ENCODE results near the gene ADO. TPM values are rescaled to one million over a fixed set of nuclear protein-coding genes. Genes with fewer than 3 reads are reported as not detected.
A peak's percentile ranks its signal among the peaks of the same experiment; 100 is the strongest.

Gene ADO
- polyA plus RNA-seq, 1 donor, result 21.1 TPM

DNA sequence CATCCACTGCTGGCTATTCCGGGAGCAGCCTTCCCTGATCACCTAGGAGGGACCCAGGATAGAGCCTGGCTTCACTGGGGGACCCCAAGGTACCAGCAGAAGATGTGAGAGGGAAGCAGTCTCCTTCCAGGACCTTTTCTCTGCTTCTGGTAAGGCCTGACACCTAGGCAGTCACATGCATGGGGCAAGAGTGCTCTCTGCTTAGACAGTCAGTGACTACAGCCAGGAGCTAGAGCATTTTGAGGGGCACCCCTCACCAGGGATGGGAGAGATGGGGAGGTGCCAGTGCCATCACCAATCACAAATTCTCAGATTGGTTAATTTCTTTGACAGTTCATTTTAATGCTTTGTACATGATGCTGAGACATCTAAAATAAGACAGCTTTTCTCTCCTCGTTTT is 13.9 kb upstream of the ADO start:
- DNase-seq, result no peak
- WGBS (ENCODE audit: insufficient coverage, low lambda C conversion rate), result no CpG with 5 or more reads among the region's 2 CpGs
- H3K4me1 ChIP-seq (ENCODE audit: control insufficient read depth, insufficient read depth, low read length), result no peaks in the 10 kb centered on the region
- H3K27me3 ChIP-seq (ENCODE audit: control insufficient read depth, insufficient read depth, low read length), result peaks cover 3% of the 10 kb centered on the region
- H3K4me3 ChIP-seq (ENCODE audit: low read length), result no peak overlapping the region
- H3K9me3 ChIP-seq (ENCODE audit: control insufficient read depth, low read depth, low read length), result no peaks in the 10 kb centered on the region
- no peaks in the 10 kb centered on the region for H3K36me3 ChIP-seq (ENCODE audit: control insufficient read depth, insufficient read depth, low read length)
- H3K27ac ChIP-seq (ENCODE audit: low read length), result no peak overlapping the region

DNA sequence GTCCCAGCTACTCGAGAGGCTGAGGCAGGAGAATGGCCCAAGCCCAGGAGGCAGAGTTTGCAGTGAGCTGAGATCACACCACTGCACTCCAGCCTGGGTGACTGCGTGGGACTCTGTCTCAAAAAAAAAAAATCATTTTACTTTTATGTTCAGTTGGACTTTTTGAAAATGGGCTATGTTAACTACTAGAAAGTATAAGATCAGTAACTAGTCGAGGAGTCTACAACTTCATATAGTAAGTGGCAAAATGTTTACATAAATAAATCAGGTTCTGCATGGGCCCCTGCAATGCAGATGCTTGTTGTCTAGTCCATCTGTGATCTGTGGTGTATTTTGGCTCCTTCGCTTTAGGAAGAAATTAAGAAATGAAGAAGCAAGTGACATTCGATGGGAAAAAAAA is 12.3 kb upstream of the ADO start:
- 100% methylated on average over 2 of the region's 5 CpGs for WGBS (ENCODE audit: insufficient coverage, low lambda C conversion rate)
- DNase-seq, result no peak
- H3K9me3 ChIP-seq (ENCODE audit: control insufficient read depth, low read depth, low read length), result no peaks in the 10 kb centered on the region

DNA sequence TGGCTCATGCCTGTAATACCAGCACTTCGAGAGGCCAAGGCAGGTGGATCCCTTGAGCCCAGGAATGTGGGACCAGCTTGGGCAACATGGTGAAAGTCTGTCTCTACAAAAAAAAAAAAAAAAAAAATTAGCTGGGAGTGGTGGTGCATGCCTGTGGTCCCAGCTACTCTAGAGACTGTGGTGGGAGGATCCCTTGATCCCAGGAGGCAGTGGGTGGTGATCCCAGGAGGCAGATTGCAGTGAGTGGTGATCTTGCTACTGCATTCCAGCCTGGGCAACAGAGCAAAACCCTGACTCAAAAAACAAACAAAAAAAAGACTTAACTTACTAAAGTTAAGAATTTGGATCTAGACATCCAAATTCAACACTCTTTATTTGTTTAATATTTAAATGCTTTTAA is 10.2 kb upstream of the ADO start:
- H3K36me3 ChIP-seq (ENCODE audit: control insufficient read depth, insufficient read depth, low read length), result no peaks in the 10 kb centered on the region
- no CpG with 5 or more reads among the region's 1 CpG for WGBS (ENCODE audit: insufficient coverage, low lambda C conversion rate)

More for the DNA sequence above, 12.3 kb upstream of the ADO start:
- Histone ChIP-seq H3K4me3 (ENCODE audit: low read length) (no peak overlapping the region), H3K27ac (ENCODE audit: low read length) (no peak overlapping the region), H3K36me3 (ENCODE audit: control insufficient read depth, insufficient read depth, low read length) (no peaks in the 10 kb centered on the region), H3K27me3 (ENCODE audit: control insufficient read depth, insufficient read depth, low read length) (peaks cover 10% of the 10 kb centered on the region), H3K4me1 (ENCODE audit: control insufficient read depth, insufficient read depth, low read length) (no peaks in the 10 kb centered on the region)

DNA sequence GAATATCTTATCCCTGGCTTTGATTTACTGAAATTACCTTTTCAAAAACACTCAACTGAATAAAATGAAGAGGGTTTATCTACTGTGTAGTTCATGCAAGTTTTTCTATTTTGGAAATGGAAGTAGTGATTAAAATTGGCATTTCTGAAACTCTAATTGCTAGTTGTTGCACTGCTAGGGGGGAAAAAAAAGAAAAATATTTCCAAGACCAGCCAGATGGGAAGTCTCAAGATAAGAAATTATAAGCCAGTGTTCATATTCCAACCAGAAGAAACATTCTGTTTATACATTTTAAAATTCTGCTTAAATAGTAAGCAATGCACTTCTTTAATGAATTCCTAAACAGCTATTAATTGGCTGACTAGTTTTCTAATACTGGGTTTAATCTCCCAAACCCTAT is 9.4 kb upstream of the ADO start:
- Histone ChIP-seq H3K27ac (ENCODE audit: low read length) (no peak overlapping the region), H3K4me1 (ENCODE audit: control insufficient read depth, insufficient read depth, low read length) (no peaks in the 10 kb centered on the region), H3K36me3 (ENCODE audit: control insufficient read depth, insufficient read depth, low read length) (no peaks in the 10 kb centered on the region), H3K4me3 (ENCODE audit: low read length) (no peak overlapping the region), H3K9me3 (ENCODE audit: control insufficient read depth, low read depth, low read length) (no peaks in the 10 kb centered on the region), H3K27me3 (ENCODE audit: control insufficient read depth, insufficient read depth, low read length) (peaks cover 14% of the 10 kb centered on the region)
- no peak for DNase-seq

More for the DNA sequence above, 10.2 kb upstream of the ADO start:
- Histone ChIP-seq H3K9me3 (ENCODE audit: control insufficient read depth, low read depth, low read length) (no peaks in the 10 kb centered on the region), H3K4me1 (ENCODE audit: control insufficient read depth, insufficient read depth, low read length) (no peaks in the 10 kb centered on the region), H3K27ac (ENCODE audit: low read length) (no peak overlapping the region), H3K4me3 (ENCODE audit: low read length) (no peak overlapping the region), H3K27me3 (ENCODE audit: control insufficient read depth, insufficient read depth, low read length) (peaks cover 14% of the 10 kb centered on the region)
- DNase-seq, result no peak

DNA sequence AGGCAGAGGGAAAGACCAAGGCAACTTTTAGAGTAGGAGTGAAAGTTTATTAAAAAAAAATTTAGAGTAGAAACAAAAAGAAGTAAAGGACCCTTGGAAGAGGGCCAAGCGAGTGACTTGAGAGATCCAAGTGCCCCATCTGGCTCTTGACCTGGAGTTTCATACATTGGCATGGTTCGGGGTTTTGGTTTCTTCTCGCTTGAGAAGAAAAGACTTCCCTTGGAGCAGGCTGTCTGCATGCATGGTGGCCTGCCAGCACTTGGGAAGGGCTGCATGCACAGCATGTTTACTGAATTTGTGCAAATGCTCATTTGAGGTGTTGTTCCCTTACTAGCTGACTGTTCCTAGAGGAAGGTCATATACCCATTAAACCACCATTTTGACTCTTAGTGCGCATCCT is 8.8 kb upstream of the ADO start:
- Histone ChIP-seq H3K4me1 (ENCODE audit: control insufficient read depth, insufficient read depth, low read length) (no peaks in the 10 kb centered on the region), H3K4me3 (ENCODE audit: low read length) (no peak overlapping the region), H3K27me3 (ENCODE audit: control insufficient read depth, insufficient read depth, low read length) (peaks cover 14% of the 10 kb centered on the region), H3K9me3 (ENCODE audit: control insufficient read depth, low read depth, low read length) (no peaks in the 10 kb centered on the region), H3K27ac (ENCODE audit: low read length) (no peak overlapping the region), H3K36me3 (ENCODE audit: control insufficient read depth, insufficient read depth, low read length) (no peaks in the 10 kb centered on the region)
- WGBS (ENCODE audit: insufficient coverage, low lambda C conversion rate), result 100% methylated on average over 1 of the region's 4 CpGs
- no peak for DNase-seq

DNA sequence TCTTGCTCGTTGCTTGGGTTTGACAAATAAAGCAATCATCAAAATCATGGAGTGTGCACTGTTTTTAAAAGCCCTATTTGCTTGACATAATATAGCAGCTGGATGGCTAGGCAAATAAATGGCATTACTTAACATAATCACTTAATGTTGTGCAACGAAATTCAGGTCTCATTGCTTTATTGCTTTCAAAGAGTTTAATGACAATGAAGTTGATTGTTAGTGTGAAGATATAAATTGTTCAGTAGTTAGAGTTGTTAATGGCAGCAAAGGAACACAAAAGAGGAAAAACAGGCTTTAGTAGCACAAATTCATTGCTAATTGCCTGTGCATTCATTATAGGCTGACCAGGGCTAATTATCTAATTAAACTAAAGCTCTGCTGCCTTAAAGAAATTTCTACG is 7.6 kb upstream of the ADO start:
- DNase-seq, result no peak
- WGBS (ENCODE audit: insufficient coverage, low lambda C conversion rate), result 29% methylated on average over 1 of the region's 3 CpGs
- H3K27me3 ChIP-seq (ENCODE audit: control insufficient read depth, insufficient read depth, low read length), result peaks cover 14% of the 10 kb centered on the region
- H3K9me3 ChIP-seq (ENCODE audit: control insufficient read depth, low read depth, low read length), result no peaks in the 10 kb centered on the region
- H3K36me3 ChIP-seq (ENCODE audit: control insufficient read depth, insufficient read depth, low read length), result no peaks in the 10 kb centered on the region
- H3K27ac ChIP-seq (ENCODE audit: low read length), result no peak overlapping the region
- H3K4me1 ChIP-seq (ENCODE audit: control insufficient read depth, insufficient read depth, low read length), result peaks cover 5% of the 10 kb centered on the region
- H3K4me3 ChIP-seq (ENCODE audit: low read length), result no peak overlapping the region

DNA sequence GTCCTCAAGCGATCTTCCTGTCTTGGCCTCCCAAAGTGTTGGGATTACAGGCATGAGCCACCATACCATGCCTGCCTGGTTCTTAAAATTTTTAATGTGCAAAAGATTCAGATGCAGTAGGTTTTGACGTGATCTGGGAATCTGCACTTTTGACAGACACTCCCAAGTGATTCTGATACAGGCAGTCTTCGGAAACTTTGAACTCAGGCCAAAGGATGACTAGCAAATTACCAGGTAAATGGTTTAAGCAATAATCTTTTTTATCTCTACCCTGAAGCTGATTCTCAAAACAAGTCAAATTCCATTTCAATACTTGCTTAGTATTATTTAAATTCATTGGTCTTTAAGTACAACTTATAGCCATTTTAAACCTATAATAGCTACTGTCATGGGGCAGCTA is 2.6 kb upstream of the ADO start:
- no peaks in the 10 kb centered on the region for H3K9me3 ChIP-seq (ENCODE audit: control insufficient read depth, low read depth, low read length)
- peaks cover 16% of the 10 kb centered on the region for H3K4me1 ChIP-seq (ENCODE audit: control insufficient read depth, insufficient read depth, low read length)
- WGBS (ENCODE audit: insufficient coverage, low lambda C conversion rate), result 40% methylated on average over 2 of the region's 3 CpGs
- H3K27me3 ChIP-seq (ENCODE audit: control insufficient read depth, insufficient read depth, low read length), result peaks cover 4% of the 10 kb centered on the region
- no peak overlapping the region for H3K27ac ChIP-seq (ENCODE audit: low read length)
- peak; percentile 40 to 52 for DNase-seq
- H3K36me3 ChIP-seq (ENCODE audit: control insufficient read depth, insufficient read depth, low read length), result no peaks in the 10 kb centered on the region
- no peak overlapping the region for H3K4me3 ChIP-seq (ENCODE audit: low read length)

DNA sequence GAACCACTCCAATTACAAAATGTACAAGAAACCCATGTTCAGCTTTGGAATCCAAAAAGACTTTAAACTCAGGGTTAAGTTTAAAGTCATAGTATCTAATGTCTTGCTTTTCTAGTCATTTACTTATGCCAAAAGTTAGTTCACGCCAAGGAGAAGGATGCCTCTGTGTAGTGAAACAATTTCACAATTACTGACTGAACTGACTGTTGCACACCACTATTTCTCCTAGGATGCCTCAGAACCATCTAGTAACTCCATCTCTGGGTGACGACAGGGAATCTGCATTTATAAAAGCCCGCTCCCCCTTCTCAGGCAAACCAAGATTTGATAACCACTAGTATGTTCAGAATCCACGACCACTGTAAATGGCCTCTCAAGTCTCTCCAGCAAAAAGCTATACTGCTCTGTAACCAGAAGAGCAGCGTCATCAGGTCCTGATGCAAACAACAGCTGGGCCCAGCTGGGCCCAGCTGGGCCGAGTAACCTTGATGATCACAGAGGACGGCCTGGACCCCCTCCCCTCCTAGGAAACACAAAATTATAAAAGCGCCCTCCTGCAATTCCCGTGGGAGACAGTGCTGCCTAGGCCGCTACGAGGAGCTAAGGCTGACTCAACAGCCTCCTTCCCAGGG is 680 bp upstream of the ADO start:
- Histone ChIP-seq H3K9me3 (ENCODE audit: control insufficient read depth, low read depth, low read length) (no peaks in the 10 kb centered on the region), H3K27ac (ENCODE audit: low read length) (peak overlapping the region; percentile 85), H3K4me3 (ENCODE audit: low read length) (peak overlapping the region; percentile 70), H3K4me1 (ENCODE audit: control insufficient read depth, insufficient read depth, low read length) (peaks cover 23% of the 10 kb centered on the region), H3K27me3 (ENCODE audit: control insufficient read depth, insufficient read depth, low read length) (no peaks in the 10 kb centered on the region), H3K36me3 (ENCODE audit: control insufficient read depth, insufficient read depth, low read length) (peaks cover 3% of the 10 kb centered on the region)
- no CpG with 5 or more reads among the region's 11 CpGs for WGBS (ENCODE audit: insufficient coverage, low lambda C conversion rate)
- no peak for DNase-seq

DNA sequence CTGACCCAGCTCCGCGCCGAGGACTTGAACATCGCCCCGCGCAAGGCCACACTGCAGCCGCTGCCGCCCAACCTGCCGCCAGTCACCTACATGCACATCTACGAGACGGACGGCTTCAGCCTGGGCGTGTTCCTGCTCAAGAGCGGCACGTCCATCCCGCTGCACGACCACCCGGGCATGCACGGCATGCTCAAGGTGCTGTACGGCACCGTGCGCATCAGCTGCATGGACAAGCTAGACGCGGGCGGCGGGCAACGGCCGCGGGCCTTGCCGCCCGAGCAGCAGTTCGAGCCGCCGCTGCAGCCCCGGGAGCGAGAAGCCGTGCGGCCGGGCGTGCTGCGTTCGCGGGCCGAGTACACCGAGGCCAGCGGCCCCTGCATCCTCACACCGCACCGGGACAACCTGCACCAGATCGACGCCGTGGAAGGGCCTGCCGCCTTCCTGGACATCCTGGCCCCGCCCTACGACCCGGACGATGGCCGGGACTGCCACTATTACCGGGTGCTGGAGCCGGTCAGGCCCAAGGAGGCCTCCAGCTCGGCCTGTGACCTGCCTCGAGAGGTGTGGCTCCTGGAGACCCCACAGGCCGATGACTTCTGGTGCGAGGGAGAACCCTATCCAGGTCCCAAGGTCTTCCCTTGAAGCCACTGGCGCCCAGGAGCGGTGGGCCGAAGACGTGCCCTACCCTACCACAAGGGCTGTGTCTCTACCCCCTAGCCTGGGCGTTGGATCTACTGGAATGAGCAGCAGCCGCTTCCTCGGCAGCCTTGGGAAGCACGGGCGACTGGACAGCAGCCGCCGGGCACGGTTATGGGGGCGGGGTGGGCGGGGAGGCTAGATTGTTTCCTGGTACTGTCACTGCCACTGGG is 945 bp downstream of the ADO start:
- Histone ChIP-seq H3K27ac (ENCODE audit: low read length) (peak overlapping the region; percentile 85), H3K9me3 (ENCODE audit: control insufficient read depth, low read depth, low read length) (no peaks in the 10 kb centered on the region), H3K4me1 (ENCODE audit: control insufficient read depth, insufficient read depth, low read length) (peaks cover 23% of the 10 kb centered on the region), H3K27me3 (ENCODE audit: control insufficient read depth, insufficient read depth, low read length) (no peaks in the 10 kb centered on the region), H3K4me3 (ENCODE audit: low read length) (peak overlapping the region; percentile 70), H3K36me3 (ENCODE audit: control insufficient read depth, insufficient read depth, low read length) (peaks cover 4% of the 10 kb centered on the region)
- peak in 1 of 2 donors; percentile 58 for DNase-seq
- WGBS (ENCODE audit: insufficient coverage, low lambda C conversion rate), result no CpG with 5 or more reads among the region's 77 CpGs

DNA sequence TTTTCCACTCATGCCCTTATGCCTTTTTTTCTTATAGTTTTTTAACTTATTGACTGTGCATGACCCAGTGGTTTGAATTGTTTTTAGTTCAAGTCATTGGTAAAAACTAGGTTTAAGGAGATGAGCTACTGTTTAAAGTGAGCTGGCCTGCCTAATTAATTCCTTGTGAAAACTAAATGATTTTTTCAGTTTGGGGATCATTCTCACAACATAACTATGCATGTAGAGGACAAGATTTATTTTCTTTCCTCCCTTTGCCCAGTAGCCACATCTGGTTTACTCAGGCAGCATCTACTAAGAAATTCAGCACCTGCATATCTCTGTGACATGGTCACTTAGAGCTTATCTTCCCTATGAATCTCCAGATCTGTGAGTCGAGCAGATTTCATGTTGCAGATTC is 1.7 kb downstream of the ADO start:
- Histone ChIP-seq H3K4me1 (ENCODE audit: control insufficient read depth, insufficient read depth, low read length) (peaks cover 23% of the 10 kb centered on the region), H3K27me3 (ENCODE audit: control insufficient read depth, insufficient read depth, low read length) (no peaks in the 10 kb centered on the region), H3K4me3 (ENCODE audit: low read length) (peak overlapping the region; percentile 70), H3K27ac (ENCODE audit: low read length) (no peak overlapping the region), H3K9me3 (ENCODE audit: control insufficient read depth, low read depth, low read length) (no peaks in the 10 kb centered on the region), H3K36me3 (ENCODE audit: control insufficient read depth, insufficient read depth, low read length) (peaks cover 4% of the 10 kb centered on the region)
- no CpG with 5 or more reads among the region's 1 CpG for WGBS (ENCODE audit: insufficient coverage, low lambda C conversion rate)
- no peak for DNase-seq
